HS-5 (cell line): ENCODE data around the gene CASP10.
"Not testable (repeated sequence)": the region's sequence is repeated elsewhere in the genome, so short reads cannot be mapped to it uniquely, and the experiment has no call there.

Source experiments
- DNase-seq: peaks from one replicate; pipeline ENCODE4 v3.0.0-alpha.2; 2012; ENCODE audit warnings: low read depth

CASP10 gene

GRCh38 chr2:201233192-201233811, 50.4 kb downstream of the CASP10 start:
- no peak for DNase-seq

DNA sequence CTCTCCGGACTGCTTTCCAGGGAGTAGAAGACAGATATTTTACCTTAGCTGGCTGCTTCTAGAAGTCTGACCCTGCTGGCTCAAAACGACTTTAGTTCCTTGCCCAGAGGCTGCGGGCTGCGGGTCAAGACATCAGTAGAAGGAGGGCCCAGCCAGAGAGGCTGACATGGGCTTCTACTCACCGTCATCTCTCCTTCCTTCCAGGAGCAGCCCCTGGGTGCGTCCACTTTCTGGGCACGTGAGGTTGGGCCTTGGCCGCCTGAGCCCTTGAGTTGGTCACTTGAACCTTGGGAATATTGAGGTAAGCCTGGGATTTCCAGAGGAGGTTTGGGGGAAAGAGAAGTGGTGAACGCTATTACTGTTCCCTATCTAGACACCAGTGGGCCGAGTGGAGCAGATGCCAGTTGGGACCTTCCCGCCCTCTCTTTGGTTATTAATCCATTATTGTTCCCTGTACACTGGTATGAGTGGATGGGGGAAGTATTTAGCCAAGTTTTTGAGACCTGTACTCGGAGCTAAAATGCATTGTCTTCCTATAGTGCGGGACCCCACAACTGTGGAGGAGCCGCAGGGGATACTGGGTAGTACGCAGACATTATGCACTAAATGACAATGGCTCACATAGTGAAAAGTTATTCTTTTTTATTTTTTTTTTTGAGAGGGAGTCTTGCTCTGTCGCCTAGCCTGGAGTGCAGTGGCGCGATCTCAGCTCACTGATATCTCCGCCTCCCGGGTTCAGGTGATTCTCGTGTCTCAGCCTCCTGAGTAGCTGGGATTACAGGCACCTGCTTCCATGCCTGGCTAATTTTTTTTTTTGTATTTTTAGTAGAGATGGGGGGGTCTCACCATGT, 51.1 kb downstream of the CASP10 start:
- DNase-seq, result no peak

DNA sequence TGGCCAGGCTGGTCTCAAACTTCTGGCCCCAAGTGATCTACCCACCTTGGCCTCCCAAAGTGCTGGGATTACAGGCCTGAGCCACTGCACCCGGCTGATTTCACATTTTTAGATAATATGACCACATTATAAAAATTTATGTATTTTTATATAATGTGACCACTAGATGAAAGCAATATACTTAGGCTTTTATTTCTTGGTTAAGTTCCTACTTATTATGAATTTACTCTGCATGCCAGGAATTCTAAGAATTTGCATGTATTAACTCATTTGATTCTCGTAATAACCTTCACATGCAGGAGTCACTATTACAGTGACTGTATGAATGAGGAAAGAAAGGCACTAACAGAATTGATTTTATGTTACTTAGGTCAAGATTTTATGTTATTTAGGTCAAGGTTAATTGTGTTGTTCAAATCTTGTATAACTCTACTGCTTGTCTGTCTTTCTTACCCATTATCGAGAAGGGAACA, 51.8 kb downstream of the CASP10 start:
- no peak for DNase-seq

- peak; percentile 70 for DNase-seq
Measured at GRCh38 chr2:201235860-201236811, 53.2 kb downstream of the CASP10 start.

DNA sequence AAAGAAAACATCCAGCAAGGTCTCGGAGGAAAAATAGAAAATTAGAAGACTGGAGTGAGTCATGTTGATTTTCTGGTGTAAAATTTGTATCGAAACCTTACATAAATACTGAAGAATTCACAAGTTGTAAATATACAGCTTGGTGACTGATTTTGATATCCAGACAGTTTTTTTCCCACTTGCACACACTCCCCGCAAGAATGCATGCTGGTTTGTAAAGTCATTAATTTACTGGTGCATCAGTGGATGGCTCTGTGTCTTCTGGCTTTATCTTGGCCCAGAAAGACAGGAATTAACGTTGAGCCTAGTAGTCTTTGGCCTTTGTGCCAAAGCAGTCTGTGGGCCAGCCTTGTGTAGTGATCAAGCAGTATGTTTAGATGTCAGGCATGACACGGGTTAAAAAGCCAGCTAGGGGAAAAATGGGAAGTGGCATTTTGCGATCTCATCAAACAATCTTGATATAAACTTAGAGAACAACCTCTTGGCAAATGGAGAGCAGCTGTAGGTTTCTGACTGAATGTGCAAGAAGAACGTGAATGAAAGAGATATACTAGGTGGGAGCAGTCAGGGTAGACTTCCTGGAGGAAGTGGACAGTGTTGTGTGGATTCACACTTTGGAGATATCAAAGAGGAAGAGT, 54.7 kb downstream of the CASP10 start:
- no peak for DNase-seq

- not testable (repeated sequence) for DNase-seq
Measured at GRCh38 chr2:201239167-201239935, 56.4 kb downstream of the CASP10 start.

GRCh38 chr2:201242571-201243277, 59.8 kb downstream of the CASP10 start:
- DNase-seq, result no peak

- DNase-seq, result no peak
Measured at GRCh38 chr2:201244829-201245228, 61.9 kb downstream of the CASP10 start.

- DNase-seq, result no peak
Measured at GRCh38 chr2:201246280-201246679, 63.3 kb downstream of the CASP10 start.

DNA sequence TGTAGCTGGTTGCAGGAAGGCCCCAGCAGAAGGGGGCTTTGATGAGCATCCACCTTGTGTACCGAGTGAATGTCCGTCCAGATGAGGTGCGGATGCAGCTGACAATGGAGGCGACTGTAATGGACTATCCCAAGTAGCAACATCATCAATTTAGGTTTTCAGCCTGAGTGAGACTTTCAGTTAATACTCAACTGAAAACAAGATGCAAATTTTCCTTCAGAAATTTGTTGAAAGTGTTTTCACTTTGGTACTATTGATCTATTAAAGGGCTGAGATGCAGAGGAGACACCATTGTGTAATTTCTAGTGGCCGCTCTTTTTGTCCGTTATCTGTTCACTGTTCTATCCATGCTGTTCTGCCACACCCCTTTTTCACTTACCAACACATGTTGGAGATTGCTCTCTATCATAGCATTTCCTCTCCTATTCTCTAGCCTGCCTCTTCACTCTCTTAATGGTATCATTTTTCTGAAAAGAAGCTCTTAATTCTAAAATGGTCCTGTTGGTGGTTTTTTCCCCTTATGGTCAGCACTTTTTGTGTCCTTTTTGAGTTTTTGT, 65.4 kb downstream of the CASP10 start:
- no peak for DNase-seq

DNA sequence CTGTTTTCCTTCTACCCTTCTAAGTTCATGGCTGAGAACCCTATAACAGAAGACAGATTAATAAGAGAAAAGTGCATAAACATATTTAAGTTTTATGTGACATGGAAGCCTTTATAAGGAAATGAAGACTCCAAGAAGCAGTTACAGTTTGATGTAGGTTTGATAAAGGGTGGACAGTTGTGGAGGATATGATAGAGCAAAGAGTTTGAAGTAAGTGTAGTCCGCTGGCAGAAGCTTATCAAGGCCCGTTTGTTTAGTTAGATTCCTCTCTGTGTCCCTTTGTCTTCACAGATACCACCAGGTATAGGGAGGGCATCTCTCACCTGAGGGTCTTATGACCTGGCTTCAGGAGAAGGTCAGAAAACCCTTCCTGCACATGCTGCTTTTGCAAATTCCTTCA, 66.9 kb downstream of the CASP10 start:
- DNase-seq, result no peak

GRCh38 chr2:201250741-201251140, 67.8 kb downstream of the CASP10 start:
- no peak for DNase-seq

DNA sequence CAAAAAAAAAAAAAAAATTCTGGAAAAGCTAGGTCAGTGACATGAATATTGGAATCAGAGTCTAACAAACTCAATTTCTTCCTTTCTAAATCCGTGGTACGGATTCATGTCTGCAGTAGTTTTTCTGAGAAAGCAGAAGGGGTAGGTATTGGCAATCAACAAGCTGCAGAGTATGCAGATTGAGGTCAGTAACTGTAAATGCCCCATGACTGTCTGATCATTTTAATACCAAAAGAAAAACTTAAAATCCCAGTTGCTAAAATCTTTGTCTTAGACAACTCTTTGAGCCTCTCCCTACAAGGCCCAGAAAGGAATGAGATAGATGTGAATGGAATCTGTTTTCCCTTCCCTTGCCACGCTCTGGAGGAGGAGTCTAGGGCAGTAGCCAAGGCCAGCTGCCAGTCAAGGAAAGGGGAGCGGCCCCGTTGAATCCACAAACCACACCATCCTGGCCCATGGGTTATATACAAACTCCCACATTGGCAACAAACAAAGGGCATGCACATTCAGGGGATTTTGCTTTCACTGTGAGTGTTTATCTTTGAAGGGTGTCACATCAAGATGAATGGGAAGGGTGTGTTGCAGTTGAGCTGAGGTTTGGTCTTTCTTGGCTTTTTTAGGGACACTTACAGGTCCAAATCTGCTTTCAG, 71.3 kb downstream of the CASP10 start:
- no peak for DNase-seq

DNA sequence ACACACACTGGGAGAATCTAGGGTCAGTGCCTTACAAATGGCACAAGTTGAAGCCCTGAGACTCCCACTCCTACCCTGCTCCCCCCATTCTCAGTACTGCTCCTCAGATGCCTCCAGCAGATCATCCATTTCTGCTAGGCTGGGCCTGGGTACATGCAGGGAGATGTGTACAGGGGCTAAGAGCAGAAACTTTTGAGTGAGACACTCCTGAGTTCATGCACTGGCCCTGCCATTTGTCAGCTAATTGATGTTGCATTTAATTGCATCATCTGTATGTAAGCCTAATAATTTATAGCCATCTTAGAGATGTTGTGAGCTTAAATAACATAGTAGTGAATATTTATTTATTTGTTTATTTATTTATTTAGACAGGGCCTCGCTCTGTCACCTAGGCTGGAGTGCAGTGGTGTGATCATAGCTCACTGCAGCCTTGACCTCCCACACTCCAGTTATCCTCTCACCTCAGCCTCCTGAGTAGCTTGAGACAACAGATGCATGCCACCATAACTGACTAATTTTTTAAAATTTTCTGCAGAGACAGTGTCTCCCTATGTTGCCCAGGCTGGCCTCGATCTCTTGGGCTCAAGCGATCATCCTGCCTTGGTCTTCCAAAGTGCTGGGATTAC, 72.6 kb downstream of the CASP10 start:
- DNase-seq, result no peak

- DNase-seq, result no peak
Measured at GRCh38 chr2:201256082-201256481, 73.1 kb downstream of the CASP10 start.

DNA sequence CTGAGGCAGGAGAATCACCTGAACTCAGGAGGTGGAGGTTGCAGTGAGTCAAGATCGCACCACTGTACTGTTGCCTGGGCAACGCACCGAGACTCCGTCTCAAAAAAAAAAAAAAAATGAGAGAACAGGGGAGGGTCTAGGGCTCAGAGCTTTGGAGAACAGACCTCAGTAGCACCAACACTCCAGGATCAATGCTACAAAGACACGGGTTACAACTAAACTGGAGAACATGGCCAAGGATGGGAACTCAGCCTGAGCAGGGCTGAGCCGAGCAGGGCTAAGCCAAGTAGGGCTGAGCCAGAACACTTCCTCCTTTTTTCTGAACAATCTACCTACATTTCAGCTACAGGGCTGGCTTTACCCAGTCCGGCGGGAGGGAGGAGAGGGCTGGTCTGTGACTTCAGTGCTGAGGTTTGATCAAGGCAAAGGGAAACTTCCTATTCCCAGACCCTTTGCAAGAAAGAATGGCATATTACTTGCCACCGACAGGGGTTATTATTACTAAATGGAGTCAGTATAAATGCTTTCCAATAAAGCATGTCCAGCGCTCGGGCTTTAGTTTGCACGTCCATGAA, 74.5 kb downstream of the CASP10 start:
- DNase-seq, result no peak

DNA sequence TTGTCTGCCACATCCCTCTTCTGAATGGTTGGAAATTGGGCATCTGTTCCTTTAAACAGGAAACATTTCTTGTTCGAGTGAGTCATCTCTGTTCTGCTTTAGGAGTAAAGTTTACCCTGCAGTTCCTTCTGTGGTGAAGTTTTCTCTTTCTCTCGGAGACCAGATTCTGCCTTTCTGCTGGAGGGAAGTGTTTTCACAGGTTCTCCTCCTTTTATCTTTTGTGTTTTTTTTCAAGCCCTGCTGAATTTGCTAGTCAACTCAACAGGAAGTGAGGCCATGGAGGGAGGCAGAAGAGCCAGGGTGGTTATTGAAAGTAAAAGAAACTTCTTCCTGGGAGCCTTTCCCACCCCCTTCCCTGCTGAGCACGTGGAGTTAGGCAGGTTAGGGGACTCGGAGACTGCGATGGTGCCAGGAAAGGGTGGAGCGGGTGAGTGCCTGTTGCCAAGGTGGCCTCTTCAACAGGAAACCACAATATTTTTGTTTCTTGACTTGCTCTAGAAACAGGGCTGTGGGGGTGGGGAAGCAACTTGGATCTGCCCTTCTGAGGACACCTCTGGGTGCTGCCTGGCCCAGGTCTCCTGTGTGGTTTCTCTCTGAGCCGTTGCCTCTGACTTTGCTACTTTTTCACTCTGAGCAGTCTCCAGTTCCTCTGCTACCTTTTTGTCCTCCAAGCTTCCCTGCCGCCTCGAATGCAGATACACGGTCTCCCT, 75.2 kb downstream of the CASP10 start:
- DNase-seq, result peak; percentile 73
